Measurements from ENCODE around the gene RAB11FIP2.

RAB11FIP2 gene

DNA sequence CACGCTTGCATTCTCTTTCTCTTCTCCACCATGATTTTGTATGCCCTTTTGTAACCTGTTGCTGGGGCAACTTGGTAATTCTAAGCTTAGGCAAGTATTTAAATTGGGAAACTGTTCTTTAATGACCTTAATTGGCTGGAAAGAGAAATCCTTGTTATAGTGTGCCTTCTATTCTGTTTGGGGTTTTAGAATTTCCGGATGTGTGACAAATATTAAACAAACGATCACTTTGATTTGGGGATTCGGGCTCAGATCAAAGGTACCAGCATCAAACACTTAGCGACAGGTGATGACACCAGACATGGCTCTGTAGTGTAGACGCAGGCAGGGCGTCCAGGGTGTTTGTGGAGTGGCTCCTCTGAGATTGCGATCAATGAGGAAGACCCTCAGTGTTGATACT is 55.0 kb downstream of the RAB11FIP2 start:
- TF ChIP-seq, protein P1, sequence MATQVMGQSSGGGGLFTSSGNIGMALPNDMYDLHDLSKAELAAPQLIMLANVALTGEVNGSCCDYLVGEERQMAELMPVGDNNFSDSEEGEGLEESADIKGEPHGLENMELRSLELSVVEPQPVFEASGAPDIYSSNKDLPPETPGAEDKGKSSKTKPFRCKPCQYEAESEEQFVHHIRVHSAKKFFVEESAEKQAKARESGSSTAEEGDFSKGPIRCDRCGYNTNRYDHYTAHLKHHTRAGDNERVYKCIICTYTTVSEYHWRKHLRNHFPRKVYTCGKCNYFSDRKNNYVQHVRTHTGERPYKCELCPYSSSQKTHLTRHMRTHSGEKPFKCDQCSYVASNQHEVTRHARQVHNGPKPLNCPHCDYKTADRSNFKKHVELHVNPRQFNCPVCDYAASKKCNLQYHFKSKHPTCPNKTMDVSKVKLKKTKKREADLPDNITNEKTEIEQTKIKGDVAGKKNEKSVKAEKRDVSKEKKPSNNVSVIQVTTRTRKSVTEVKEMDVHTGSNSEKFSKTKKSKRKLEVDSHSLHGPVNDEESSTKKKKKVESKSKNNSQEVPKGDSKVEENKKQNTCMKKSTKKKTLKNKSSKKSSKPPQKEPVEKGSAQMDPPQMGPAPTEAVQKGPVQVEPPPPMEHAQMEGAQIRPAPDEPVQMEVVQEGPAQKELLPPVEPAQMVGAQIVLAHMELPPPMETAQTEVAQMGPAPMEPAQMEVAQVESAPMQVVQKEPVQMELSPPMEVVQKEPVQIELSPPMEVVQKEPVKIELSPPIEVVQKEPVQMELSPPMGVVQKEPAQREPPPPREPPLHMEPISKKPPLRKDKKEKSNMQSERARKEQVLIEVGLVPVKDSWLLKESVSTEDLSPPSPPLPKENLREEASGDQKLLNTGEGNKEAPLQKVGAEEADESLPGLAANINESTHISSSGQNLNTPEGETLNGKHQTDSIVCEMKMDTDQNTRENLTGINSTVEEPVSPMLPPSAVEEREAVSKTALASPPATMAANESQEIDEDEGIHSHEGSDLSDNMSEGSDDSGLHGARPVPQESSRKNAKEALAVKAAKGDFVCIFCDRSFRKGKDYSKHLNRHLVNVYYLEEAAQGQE (IDR thresholded peaks at IDR 0.05; ENCODE audit: insufficient read depth in 1 of 2, low read depth in 2 of 2, low read length in 2 of 2) = no peak
- TF ChIP-seq SIN3A (IDR thresholded peaks at IDR 0.05; ENCODE audit: borderline replicate concordance, insufficient read depth, low read length) = no peak

DNA sequence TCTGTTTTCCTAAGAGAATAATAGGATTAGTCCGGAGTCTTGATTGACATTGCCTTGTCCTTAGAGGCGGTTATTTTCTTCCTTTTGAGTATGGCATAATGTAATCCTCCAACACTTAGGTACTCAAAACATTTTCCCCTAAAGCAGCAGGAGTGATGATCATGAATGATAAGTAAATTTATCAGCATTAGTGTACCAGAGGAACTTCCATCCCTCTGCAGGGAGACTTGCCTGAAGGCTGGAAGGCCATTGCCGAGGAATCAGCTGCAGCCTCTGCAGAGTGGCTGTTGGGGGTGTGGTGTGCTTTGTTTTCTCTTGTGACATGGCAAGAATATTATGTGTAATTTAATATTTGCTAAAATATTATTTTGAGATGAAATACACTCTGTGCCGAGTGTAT is 56.8 kb downstream of the RAB11FIP2 start:
- TF ChIP-seq TAF1 (IDR thresholded peaks at IDR 0.05; ENCODE audit: borderline replicate concordance, insufficient read depth, low read length) (no peak), SIN3A (IDR thresholded peaks at IDR 0.05; ENCODE audit: borderline replicate concordance, insufficient read depth, low read length) (no peak), POLR2AphosphoS5 (IDR thresholded peaks at IDR 0.05; ENCODE audit: low read depth, low read length) (no peak)
- TF ChIP-seq, protein P1 (IDR thresholded peaks at IDR 0.05; ENCODE audit: insufficient read depth in 1 of 2, low read depth in 2 of 2, low read length in 2 of 2) = no peak

DNA sequence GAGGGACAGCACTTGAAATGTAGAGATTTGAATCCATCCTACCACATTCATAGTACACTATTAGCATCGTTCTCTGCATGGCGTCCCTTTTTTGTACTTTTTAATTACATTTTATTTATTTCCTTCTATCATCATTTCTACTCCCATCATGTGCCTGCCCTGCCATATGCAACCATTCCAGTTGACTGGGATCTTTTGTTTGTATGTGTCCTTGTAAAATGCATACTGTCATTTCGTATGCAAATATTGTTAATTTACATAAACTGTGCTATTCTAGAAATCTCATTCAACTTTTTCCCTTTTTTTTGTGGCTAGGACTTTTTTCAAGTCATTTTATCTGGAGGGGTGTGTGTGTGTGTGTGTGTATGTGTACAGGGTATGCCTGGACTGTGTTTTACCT is 57.9 kb downstream of the RAB11FIP2 start:
- TF ChIP-seq, protein P1 (IDR thresholded peaks at IDR 0.05; ENCODE audit: insufficient read depth in 1 of 2, low read depth in 2 of 2, low read length in 2 of 2) = no peak
- no peak for TF ChIP-seq FOXP2 (optimal IDR thresholded peaks at IDR 0.05; ENCODE audit: borderline replicate concordance, extremely low read depth, extremely low read length, insufficient read depth)
- TF ChIP-seq TAF1 (IDR thresholded peaks at IDR 0.05; ENCODE audit: borderline replicate concordance, insufficient read depth, low read length) = no peak
- no peak for TF ChIP-seq POLR2AphosphoS5 (IDR thresholded peaks at IDR 0.05; ENCODE audit: low read depth, low read length)
- TF ChIP-seq SIN3A (IDR thresholded peaks at IDR 0.05; ENCODE audit: borderline replicate concordance, insufficient read depth, low read length) = no peak

DNA sequence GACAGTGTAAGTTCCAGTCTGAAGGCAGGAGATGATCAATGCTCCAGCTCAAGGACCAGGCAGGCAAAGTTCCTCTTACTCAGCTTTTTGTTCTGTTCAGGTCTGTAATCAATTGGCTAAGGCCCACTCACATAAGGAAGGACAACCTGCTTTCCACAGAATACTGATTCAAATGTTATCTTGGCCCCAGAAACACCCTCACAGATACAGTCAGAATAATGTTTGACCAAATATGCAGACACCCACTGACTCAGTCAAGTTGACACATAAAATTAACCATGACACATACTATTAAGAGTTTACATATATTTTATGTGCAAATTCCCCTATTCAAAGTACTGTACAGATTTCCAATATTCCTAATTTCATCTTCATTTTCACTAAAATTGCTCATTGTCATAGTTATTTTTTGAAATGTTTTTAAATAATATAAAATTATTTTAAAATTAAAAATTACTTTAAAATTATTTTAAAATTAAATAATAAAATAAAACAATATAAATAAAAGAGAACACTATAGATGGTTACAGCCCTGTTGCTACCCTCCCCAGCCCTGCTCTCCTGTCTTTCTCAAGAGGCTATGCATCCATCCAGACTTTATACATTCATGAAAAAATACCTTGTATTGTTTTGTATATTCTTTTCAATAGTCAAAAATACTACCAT is 59.4 kb downstream of the RAB11FIP2 start:
- TF ChIP-seq POLR2AphosphoS5 (IDR thresholded peaks at IDR 0.05; ENCODE audit: low read depth, low read length) (no peak), TAF1 (IDR thresholded peaks at IDR 0.05; ENCODE audit: borderline replicate concordance, insufficient read depth, low read length) (no peak), FOXP2 (optimal IDR thresholded peaks at IDR 0.05; ENCODE audit: borderline replicate concordance, extremely low read depth, extremely low read length, insufficient read depth) (no peak), SIN3A (IDR thresholded peaks at IDR 0.05; ENCODE audit: borderline replicate concordance, insufficient read depth, low read length) (no peak)
- TF ChIP-seq, protein P1 (IDR thresholded peaks at IDR 0.05; ENCODE audit: insufficient read depth in 1 of 2, low read depth in 2 of 2, low read length in 2 of 2) = no peak

DNA sequence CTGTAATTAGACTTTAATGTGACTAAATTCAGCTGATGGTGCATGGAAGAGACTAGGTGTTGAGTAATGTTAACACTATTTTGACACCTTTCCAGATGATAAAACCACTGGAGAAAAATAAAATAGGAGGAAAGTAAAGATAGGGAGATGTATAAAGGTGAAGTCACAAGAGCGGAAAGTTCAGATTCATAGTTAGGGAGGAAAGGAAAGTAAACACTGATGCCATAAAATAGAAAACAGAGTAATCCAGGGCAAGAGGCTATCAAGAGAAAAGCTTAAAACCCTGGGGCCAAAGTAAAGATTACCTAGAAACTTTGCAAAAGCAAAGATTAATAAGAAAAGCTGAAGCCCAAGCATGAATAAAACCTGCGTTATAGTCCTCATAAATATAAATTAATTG is 62.8 kb downstream of the RAB11FIP2 start:
- TF ChIP-seq, protein P1 (IDR thresholded peaks at IDR 0.05; ENCODE audit: insufficient read depth in 1 of 2, low read depth in 2 of 2, low read length in 2 of 2) = no peak
- TF ChIP-seq FOXP2 (optimal IDR thresholded peaks at IDR 0.05; ENCODE audit: borderline replicate concordance, extremely low read depth, extremely low read length, insufficient read depth) (no peak), TAF1 (IDR thresholded peaks at IDR 0.05; ENCODE audit: borderline replicate concordance, insufficient read depth, low read length) (no peak), POLR2AphosphoS5 (IDR thresholded peaks at IDR 0.05; ENCODE audit: low read depth, low read length) (no peak), SIN3A (IDR thresholded peaks at IDR 0.05; ENCODE audit: borderline replicate concordance, insufficient read depth, low read length) (no peak)
